Endodermal cell (in vitro differentiated cells): ENCODE measurements around the gene ALG1. TPM values are rescaled to one million over a fixed set of nuclear protein-coding genes. Genes with fewer than 3 reads are reported as not detected.
A peak's percentile ranks its signal among the peaks of the same experiment; 100 is the strongest.

Source experiments
- DNase-seq: peaks from one replicate; pipeline ENCODE4 v3.0.0-alpha.2; 2017
- H3K27ac ChIP-seq: 2 replicates; pipeline ENCODE4 v1.5.1; 2013; ENCODE audit warnings: mild to moderate bottlenecking, low read depth, low read length, moderate library complexity
- H3K27me3 ChIP-seq: 2 replicates; pipeline ENCODE4 v1.6.1; 2013; ENCODE audit warnings: mild to moderate bottlenecking, low read length, moderate library complexity; ENCODE audit not compliant: insufficient read depth, control insufficient read depth, poor library complexity, severe bottlenecking
- H3K36me3 ChIP-seq: 2 replicates; pipeline ENCODE4 v1.7.0; 2013; ENCODE audit warnings: mild to moderate bottlenecking, low read length, moderate library complexity; ENCODE audit not compliant: control insufficient read depth, insufficient read depth
- H3K4me1 ChIP-seq: one replicate; pipeline ENCODE4 v1.7.0; 2013; ENCODE audit warnings: low read length; ENCODE audit not compliant: control insufficient read depth, insufficient read depth
- H3K4me3 ChIP-seq: 2 replicates; pipeline ENCODE4 v1.5.1; 2013; ENCODE audit warnings: mild to moderate bottlenecking, low read length, moderate library complexity
- H3K9ac ChIP-seq: 2 replicates; pipeline ENCODE4 v1.6.1; 2013; ENCODE audit warnings: mild to moderate bottlenecking, low read length, moderate library complexity; ENCODE audit not compliant: poor library complexity, severe bottlenecking; ENCODE audit errors: extremely low read depth
- H3K9me3 ChIP-seq: 2 replicates; pipeline ENCODE4 v1.6.1; 2013; ENCODE audit warnings: mild to moderate bottlenecking, low read length, moderate library complexity; ENCODE audit not compliant: control insufficient read depth
- H3K27ac Mint-ChIP-seq: 2 replicates; pipeline ENCODE4 v1.8.0; 2020; ENCODE audit warnings: mixed read lengths
- H3K27me3 Mint-ChIP-seq: 2 replicates; pipeline ENCODE4 v1.8.0; 2021; ENCODE audit warnings: mild to moderate bottlenecking, mixed read lengths; ENCODE audit not compliant: insufficient read depth
- H3K36me3 Mint-ChIP-seq: 2 replicates; pipeline ENCODE4 v1.8.0; 2020; ENCODE audit warnings: low read depth, mixed read lengths
- H3K4me1 Mint-ChIP-seq: 2 replicates; pipeline ENCODE4 v1.8.0; 2020; ENCODE audit warnings: mixed read lengths
- H3K4me3 Mint-ChIP-seq: 2 replicates; pipeline ENCODE4 v1.8.0; 2020; ENCODE audit warnings: mild to moderate bottlenecking, moderate library complexity, mixed read lengths
- H3K9me3 Mint-ChIP-seq: 2 replicates; pipeline ENCODE4 v1.8.0; 2020; ENCODE audit warnings: mild to moderate bottlenecking, mixed read lengths
- CTCF ChIP-seq: fragments of 200-600 bp; sonication (generic); conservative IDR thresholded peaks from 2 replicates; pipeline ENCODE4 v1.5.0; 2021; ENCODE audit warnings: antibody characterized with exemption, mild to moderate bottlenecking
- WGBS, 2 experiments: methylation state at CpG; one replicate each; pipeline versions ENCODE4 v1.1.5 to v1.1.7; 2013; ENCODE audit warnings: missing lambda C conversion rate in 2 of 2, mixed read lengths in 1 of 2; ENCODE audit not compliant: insufficient coverage in 1 of 2, insufficient read length in 1 of 2; 5-methylcytosine and 5-hydroxymethylcytosine counted together
- long read RNA-seq, 4 experiments: library from polyadenylated mRNA in 2 of 4; library from RNA in 1 of 4; library from capped mRNA in 1 of 4; stranded (forward) in 3 of 4; unstranded in 1 of 4; transcript quantifications; one replicate each; pipeline ENCODE4 v2.0.0, GENCODE V29; 2020 to 2021; ENCODE audit warnings: inconsistent platforms in 1 of 4
- polyA plus RNA-seq, 2 experiments: library from polyadenylated mRNA; stranded (reverse); fragments of 50-300 nt; gene quantifications; one replicate each; pipeline ENCODE4 v1.2.3, GENCODE V29; 2013
- total RNA-seq, 2 donors: library from RNA; stranded (reverse); fragmentation: NEBNext Ultra II Directional in 1 of 2; extraction: Animal tissue kit (Norgen Biotek cat#: 25700) in 1 of 2; gene quantifications; 2 replicates in 1 of 2; 3 replicates in 1 of 2; pipeline ENCODE4 v1.2.1, GENCODE V29; 2021

The ALG1 gene, protein sequence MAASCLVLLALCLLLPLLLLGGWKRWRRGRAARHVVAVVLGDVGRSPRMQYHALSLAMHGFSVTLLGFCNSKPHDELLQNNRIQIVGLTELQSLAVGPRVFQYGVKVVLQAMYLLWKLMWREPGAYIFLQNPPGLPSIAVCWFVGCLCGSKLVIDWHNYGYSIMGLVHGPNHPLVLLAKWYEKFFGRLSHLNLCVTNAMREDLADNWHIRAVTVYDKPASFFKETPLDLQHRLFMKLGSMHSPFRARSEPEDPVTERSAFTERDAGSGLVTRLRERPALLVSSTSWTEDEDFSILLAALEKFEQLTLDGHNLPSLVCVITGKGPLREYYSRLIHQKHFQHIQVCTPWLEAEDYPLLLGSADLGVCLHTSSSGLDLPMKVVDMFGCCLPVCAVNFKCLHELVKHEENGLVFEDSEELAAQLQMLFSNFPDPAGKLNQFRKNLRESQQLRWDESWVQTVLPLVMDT
- total RNA-seq: 10 to 100 TPM; 25.1 to 32.3 TPM
- polyA plus RNA-seq (2013, experiment 1 of 2): 12.9 TPM
- 13.7 TPM for polyA plus RNA-seq (2013, experiment 2 of 2)
- long read RNA-seq, experiment 1, transcript ALG1-201 (13 exons, 2,132 nt): major isoform, 13 of 20 reads
- long read RNA-seq, experiment 1, partial matches to known transcripts: 2 of 20 reads
- long read RNA-seq, experiment 1, other reads (novel, unspliced or antisense): 5 of 20 reads
- long read RNA-seq, experiment 2, transcript ALG1-201 (13 exons, 2,132 nt): major isoform, 33 of 42 reads
- long read RNA-seq, experiment 2, partial matches to known transcripts: 1 of 42 reads
- long read RNA-seq, experiment 2, other reads (novel, unspliced or antisense): 8 of 42 reads
- long read RNA-seq, experiment 3, transcript ALG1-201 (13 exons, 2,132 nt): major isoform, 201 of 223 reads
- long read RNA-seq, experiment 3, partial matches to known transcripts: 2 of 223 reads
- long read RNA-seq, experiment 3, other reads (novel, unspliced or antisense): 19 of 223 reads
- long read RNA-seq, experiment 4, transcript ALG1-201 (13 exons, 2,132 nt): major isoform, 40 of 46 reads
- long read RNA-seq, experiment 4, partial matches to known transcripts: 0 of 46 reads
- long read RNA-seq, experiment 4, other reads (novel, unspliced or antisense): 6 of 46 reads

DNA sequence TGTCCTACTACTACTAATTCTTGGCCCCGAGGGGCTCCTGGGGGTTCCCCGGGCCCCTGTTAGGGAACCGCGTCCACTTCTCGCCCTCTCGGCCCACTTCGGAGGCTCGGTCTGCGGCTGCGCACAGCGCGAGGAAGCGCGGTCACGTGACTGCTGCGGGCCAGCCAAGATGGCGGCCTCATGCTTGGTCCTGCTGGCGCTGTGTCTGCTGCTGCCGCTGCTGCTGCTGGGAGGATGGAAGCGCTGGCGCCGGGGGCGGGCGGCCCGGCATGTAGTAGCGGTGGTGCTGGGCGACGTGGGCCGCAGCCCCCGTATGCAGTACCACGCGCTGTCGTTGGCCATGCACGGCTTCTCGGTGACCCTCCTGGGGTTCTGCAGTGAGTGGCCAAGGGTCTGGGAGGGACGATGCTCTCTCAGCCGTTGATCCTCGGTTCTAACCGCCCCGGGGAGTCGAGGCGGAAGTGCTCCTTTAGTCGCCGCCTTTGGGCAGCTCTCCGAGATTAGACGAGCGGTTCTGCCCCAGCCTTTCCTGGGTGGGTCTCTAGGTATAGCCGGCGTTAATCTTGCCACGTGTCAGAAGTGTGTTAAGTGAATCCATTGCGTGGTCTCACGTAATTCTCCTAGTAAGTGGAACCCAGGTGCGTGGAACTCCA is at the start of gene ALG1:
TSS of gene ALG1 (plus strand) at position 163 of the 653 bp plus-strand sequence. CDS start at position 170, 7 bp downstream.
- peaks cover 28% of the 10 kb centered on the region for H3K36me3 Mint-ChIP-seq
- H3K4me3 ChIP-seq: peak within 1 kb of the TSS; percentile 86
- H3K27me3 Mint-ChIP-seq: peaks cover 2% of the 10 kb centered on the region
- peak within 1 kb of the TSS; percentile 85 for H3K9ac ChIP-seq
- TF ChIP-seq CTCF: no peak
- H3K9me3 Mint-ChIP-seq: no peaks in the 10 kb centered on the region
- H3K36me3 ChIP-seq: peaks cover 18% of the 10 kb centered on the region
- H3K4me1 ChIP-seq: no peaks in the 10 kb centered on the region
- peak within 1 kb of the TSS; percentile 93 for H3K27ac Mint-ChIP-seq
- 2 to 6% methylated on average over 22 to 53 of the region's 53 CpGs for WGBS, 2 experiments
- H3K27me3 ChIP-seq: no peaks in the 10 kb centered on the region
- H3K27ac ChIP-seq: peak within 1 kb of the TSS; percentile 42
- peak within 1 kb of the TSS; percentile 86 for H3K4me3 Mint-ChIP-seq
- peak; percentile 94 for DNase-seq
- no peaks in the 10 kb centered on the region for H3K4me1 Mint-ChIP-seq
- no peaks in the 10 kb centered on the region for H3K9me3 ChIP-seq

GRCh38 chr16:5022521-5022920 is 49.1 kb upstream of the ALG1 start:
- peaks cover 2% of the 10 kb centered on the region for H3K36me3 Mint-ChIP-seq
- 88 to 96% methylated on average over 4 to 6 of the region's 6 CpGs for WGBS, 2 experiments
- DNase-seq: no peak
- no peaks in the 10 kb centered on the region for H3K4me1 Mint-ChIP-seq
- H3K27me3 Mint-ChIP-seq: peaks cover 46% of the 10 kb centered on the region
- no peaks in the 10 kb centered on the region for H3K9me3 Mint-ChIP-seq
- Histone ChIP-seq H3K4me3 (no peak overlapping the region), H3K27me3 (peaks cover 14% of the 10 kb centered on the region), H3K9ac (no peak overlapping the region), H3K4me1 (no peaks in the 10 kb centered on the region), H3K9me3 (no peaks in the 10 kb centered on the region), H3K36me3 (no peaks in the 10 kb centered on the region), H3K27ac (no peak overlapping the region)
- TF ChIP-seq CTCF: no peak
- H3K4me3 Mint-ChIP-seq: no peak overlapping the region
- no peak overlapping the region for H3K27ac Mint-ChIP-seq

GRCh38 chr16:5024632-5025031 is 47.0 kb upstream of the ALG1 start:
- no peaks in the 10 kb centered on the region for H3K9me3 ChIP-seq
- WGBS, 2 experiments: 89 to 91% methylated on average over 3 to 4 of the region's 4 CpGs
- H3K36me3 ChIP-seq: no peaks in the 10 kb centered on the region
- no peaks in the 10 kb centered on the region for H3K4me1 Mint-ChIP-seq
- no peaks in the 10 kb centered on the region for H3K4me1 ChIP-seq
- H3K9me3 Mint-ChIP-seq: no peaks in the 10 kb centered on the region
- no peak overlapping the region for H3K4me3 ChIP-seq
- H3K27me3 Mint-ChIP-seq: peaks cover 29% of the 10 kb centered on the region
- H3K4me3 Mint-ChIP-seq: no peak overlapping the region
- TF ChIP-seq CTCF: no peak
- no peak overlapping the region for H3K27ac ChIP-seq
- no peak for DNase-seq
- H3K9ac ChIP-seq: no peak overlapping the region
- peaks cover 5% of the 10 kb centered on the region for H3K27me3 ChIP-seq
- H3K36me3 Mint-ChIP-seq: peaks cover 2% of the 10 kb centered on the region
- H3K27ac Mint-ChIP-seq: no peak overlapping the region
